Measurements from ENCODE around the gene CEP76.

GRCh38 chr18:12694032-12694431 is 8.5 kb downstream of the CEP76 start:
- no peak for TF ChIP-seq EZH2 (IDR thresholded peaks at IDR 0.05; ENCODE audit: insufficient read depth, low read length)
- no peak for TF ChIP-seq CTCF (IDR thresholded peaks at IDR 0.05; ENCODE audit: insufficient read depth, low read depth, low read length)
